HEK293 (cell line): ENCODE results near the gene LPAR2.

Experiments
- CTCF ChIA-PET: fragments of 350-600 bp; formaldehyde crosslinking; extraction: SDS; loops from one replicate; lab custom pipeline; 2021; ENCODE audit warnings: antibody characterized with exemption; lab: Yijun Ruan, JAX
- POLR2A ChIA-PET: fragments of 300-600 bp; formaldehyde crosslinking; extraction: SDS; loops from one replicate; lab custom pipeline; 2020; ENCODE audit warnings: antibody characterized with exemption, inconsistent platforms; lab: Yijun Ruan, JAX
- H3K27ac ChIP-seq: fragments of 200-500 bp; sonication (Bioruptor generic); 2 replicates; pipeline ENCODE4 v1.5.1; 2014; ENCODE audit warnings: low read depth, low read length, control low read depth, inconsistent platforms; ENCODE audit errors: extremely low read depth
- H3K36me3 ChIP-seq, 2 experiments: fragments of 200-500 bp in 1 of 2; sonication (Bioruptor generic) in 1 of 2; 1 replicate in 1 of 2; 2 replicates in 1 of 2; pipeline ENCODE4 v1.5.1; 2014 to 2017; ENCODE audit warnings: inconsistent platforms in 2 of 2, low read length in 2 of 2; ENCODE audit not compliant: control insufficient read depth in 2 of 2, insufficient read depth in 1 of 2
- H3K4me1 ChIP-seq: fragments of 200-500 bp; sonication (Bioruptor generic); 2 replicates; pipeline ENCODE4 v1.5.1; 2014; ENCODE audit warnings: mild to moderate bottlenecking, low read length, inconsistent platforms; ENCODE audit not compliant: control insufficient read depth, insufficient read depth
- H3K4me3 ChIP-seq: 2 replicates; pipeline ENCODE4 v1.5.1; 2011; ENCODE audit warnings: low read depth, mild to moderate bottlenecking, control low read depth, low read length, moderate library complexity
- H3K9me3 ChIP-seq: fragments of 200-500 bp; sonication (Bioruptor generic); 2 replicates; pipeline ENCODE4 v1.5.1; 2014; ENCODE audit warnings: low read depth, low read length, inconsistent platforms; ENCODE audit not compliant: control insufficient read depth, insufficient read depth
- CTCF ChIP-seq: fragments of 450-650 bp; formaldehyde crosslinking; IDR thresholded peaks from 2 replicates; pipeline ENCODE4 v1.5.1; 2016; ENCODE audit warnings: missing biosample characterization, missing genetic modification characterization
- ELK4 ChIP-seq: IDR thresholded peaks from 2 replicates; pipeline ENCODE4 v1.6.1; 2011; ENCODE audit warnings: mild to moderate bottlenecking, low read depth, low read length, borderline replicate concordance
- GFI1B ChIP-seq: fragments of 450-650 bp; formaldehyde crosslinking; IDR thresholded peaks from 2 replicates; pipeline ENCODE4 v1.5.1; 2016; ENCODE audit warnings: missing biosample characterization, missing genetic modification characterization
- PRDM1 ChIP-seq: fragments of 450-650 bp; formaldehyde crosslinking; IDR thresholded peaks from 2 replicates; pipeline ENCODE4; 2016; ENCODE audit warnings: missing biosample characterization, missing genetic modification characterization
- SALL2 ChIP-seq: fragments of 450-650 bp; formaldehyde crosslinking; IDR thresholded peaks from 2 replicates; pipeline ENCODE4 v1.5.0; 2017; ENCODE audit warnings: missing biosample characterization, mild to moderate bottlenecking, missing genetic modification characterization, borderline replicate concordance
- TCF7L2 ChIP-seq: IDR thresholded peaks from 2 replicates; pipeline ENCODE4 v1.6.1; 2011; ENCODE audit warnings: low read depth, mild to moderate bottlenecking, inconsistent platforms, low read length, moderate library complexity, borderline replicate concordance
- ZNF155 ChIP-seq: fragments of 450-650 bp; formaldehyde crosslinking; IDR thresholded peaks from 2 replicates; pipeline ENCODE4 v1.5.1; 2016; ENCODE audit warnings: missing biosample characterization, missing genetic modification characterization
- ZNF169 ChIP-seq: fragments of 450-650 bp; formaldehyde crosslinking; IDR thresholded peaks from 2 replicates; pipeline ENCODE4 v1.5.1; 2016; ENCODE audit warnings: missing biosample characterization, missing genetic modification characterization
- ZNF19 ChIP-seq: fragments of 450-650 bp; formaldehyde crosslinking; IDR thresholded peaks from 2 replicates; pipeline ENCODE4; 2016; ENCODE audit warnings: missing biosample characterization, missing genetic modification characterization, low read depth
- ZNF211 ChIP-seq: fragments of 450-650 bp; formaldehyde crosslinking; IDR thresholded peaks from 2 replicates; pipeline ENCODE4 v1.5.1; 2016; ENCODE audit warnings: low read depth, missing biosample characterization, missing genetic modification characterization
- ZNF248 ChIP-seq: fragments of 450-650 bp; formaldehyde crosslinking; IDR thresholded peaks from 2 replicates; pipeline ENCODE4 v1.5.1; 2017; ENCODE audit warnings: missing biosample characterization, missing genetic modification characterization
- ZNF266 ChIP-seq: fragments of 450-650 bp; formaldehyde crosslinking; IDR thresholded peaks from 2 replicates; pipeline ENCODE4 v1.5.1; 2016; ENCODE audit warnings: missing biosample characterization, missing genetic modification characterization, low read depth
- ZNF280C ChIP-seq: fragments of 450-650 bp; formaldehyde crosslinking; IDR thresholded peaks from 2 replicates; pipeline ENCODE4 v1.5.1; 2016; ENCODE audit warnings: missing biosample characterization, missing genetic modification characterization
- ZNF324 ChIP-seq: fragments of 450-650 bp; formaldehyde crosslinking; IDR thresholded peaks from 2 replicates; pipeline ENCODE4 v1.5.1; 2016; ENCODE audit warnings: missing biosample characterization, missing genetic modification characterization
- ZNF335 ChIP-seq: fragments of 450-650 bp; formaldehyde crosslinking; conservative IDR thresholded peaks from 2 replicates; pipeline ENCODE4 v1.5.1; 2016; ENCODE audit warnings: missing biosample characterization, missing genetic modification characterization
- ZNF549 ChIP-seq: fragments of 450-650 bp; IDR thresholded peaks from 2 replicates; pipeline ENCODE4 v1.5.1; 2018; ENCODE audit warnings: missing biosample characterization, missing genetic modification characterization, mild to moderate bottlenecking, inconsistent platforms, moderate library complexity
- ZNF560 ChIP-seq: fragments of 450-650 bp; formaldehyde crosslinking; IDR thresholded peaks from 2 replicates; pipeline ENCODE4 v1.5.1; 2017; ENCODE audit warnings: missing biosample characterization, missing genetic modification characterization, borderline replicate concordance
- ZNF596 ChIP-seq: fragments of 450-650 bp; IDR thresholded peaks from 2 replicates; pipeline ENCODE4 v1.5.0; 2018; ENCODE audit warnings: missing biosample characterization, mild to moderate bottlenecking, missing genetic modification characterization, moderate library complexity
- ZNF600 ChIP-seq: fragments of 450-650 bp; formaldehyde crosslinking; IDR thresholded peaks from 2 replicates; pipeline ENCODE4 v1.5.1; 2016; ENCODE audit warnings: missing biosample characterization, missing genetic modification characterization
- ZNF677 ChIP-seq: fragments of 450-650 bp; IDR thresholded peaks from 2 replicates; pipeline ENCODE4 v1.5.0; 2018; ENCODE audit warnings: missing biosample characterization, mild to moderate bottlenecking, missing genetic modification characterization, moderate library complexity
- ZNF701 ChIP-seq: fragments of 450-650 bp; formaldehyde crosslinking; IDR thresholded peaks from 2 replicates; pipeline ENCODE4 v1.5.1; 2016; ENCODE audit warnings: missing biosample characterization, missing genetic modification characterization
- ZNF785 ChIP-seq: fragments of 450-650 bp; formaldehyde crosslinking; IDR thresholded peaks from 2 replicates; pipeline ENCODE4 v1.5.1; 2016; ENCODE audit warnings: missing biosample characterization, missing genetic modification characterization
- TF ChIP-seq, protein P1 (sequence below): fragments of 450-650 bp; formaldehyde crosslinking; IDR thresholded peaks from 2 replicates; pipeline ENCODE4 v1.5.1; 2016; ENCODE audit warnings: missing biosample characterization, missing genetic modification characterization, low read depth
- TF ChIP-seq, protein P2 (sequence below): fragments of 450-650 bp; formaldehyde crosslinking; IDR thresholded peaks from 2 replicates; pipeline ENCODE4 v1.5.1; 2017; ENCODE audit warnings: missing biosample characterization, missing genetic modification characterization

The LPAR2 gene

DNA sequence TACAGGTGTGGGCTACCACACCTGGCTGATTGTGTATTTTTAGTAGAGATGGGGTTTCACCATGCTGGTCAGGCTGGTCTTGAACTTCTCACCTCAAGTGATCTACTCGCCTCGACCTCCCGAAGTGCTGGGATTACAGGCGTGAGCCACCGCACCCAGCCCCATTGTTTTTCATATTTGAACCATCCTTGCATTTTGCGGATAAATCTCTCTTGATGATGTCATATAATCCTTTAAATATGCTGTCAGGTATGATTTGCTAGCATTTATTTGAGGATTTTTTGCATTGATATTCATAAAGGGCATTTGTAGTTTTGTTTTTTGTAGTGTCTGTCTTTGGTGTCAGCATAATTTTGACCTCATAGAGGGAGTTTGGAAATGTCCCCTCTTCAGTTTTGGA lies 46.3 kb upstream of the LPAR2 start:
- H3K4me3 ChIP-seq: no peak overlapping the region
- H3K9me3 ChIP-seq: no peaks in the 10 kb centered on the region; the same call in 1 of the 2 replicates
- H3K27ac ChIP-seq: no peak overlapping the region
- POLR2A ChIA-PET: interaction anchor here (1.0 kb wide), 1 partner anchor 102 kb away, joined by 3 read pairs; no protein-coding TSS in a partner anchor
- H3K36me3 ChIP-seq: peaks cover 53 to 62% of the 10 kb centered on the region in 2 experiments
- no peaks in the 10 kb centered on the region for H3K4me1 ChIP-seq
- CTCF ChIA-PET: no interaction called here
- TF ChIP-seq ZNF701 (no peak), TCF7L2 (no peak), ZNF169 (no peak), ELK4 (no peak), ZNF335 (no peak), ZNF677 (tag by site-specific recombination) (no peak)
- TF ChIP-seq, protein P1, sequence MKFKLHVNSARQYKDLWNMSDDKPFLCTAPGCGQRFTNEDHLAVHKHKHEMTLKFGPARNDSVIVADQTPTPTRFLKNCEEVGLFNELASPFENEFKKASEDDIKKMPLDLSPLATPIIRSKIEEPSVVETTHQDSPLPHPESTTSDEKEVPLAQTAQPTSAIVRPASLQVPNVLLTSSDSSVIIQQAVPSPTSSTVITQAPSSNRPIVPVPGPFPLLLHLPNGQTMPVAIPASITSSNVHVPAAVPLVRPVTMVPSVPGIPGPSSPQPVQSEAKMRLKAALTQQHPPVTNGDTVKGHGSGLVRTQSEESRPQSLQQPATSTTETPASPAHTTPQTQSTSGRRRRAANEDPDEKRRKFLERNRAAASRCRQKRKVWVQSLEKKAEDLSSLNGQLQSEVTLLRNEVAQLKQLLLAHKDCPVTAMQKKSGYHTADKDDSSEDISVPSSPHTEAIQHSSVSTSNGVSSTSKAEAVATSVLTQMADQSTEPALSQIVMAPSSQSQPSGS: peak; percentile 49; the same call in 1 of the 2 replicates

GRCh38 chr19:19672816-19673215 lies 44.8 kb upstream of the LPAR2 start:
- POLR2A ChIA-PET: no interaction called here
- Histone ChIP-seq H3K9me3 (no peaks in the 10 kb centered on the region; the same call in 1 of the 2 replicates), H3K4me3 (no peak overlapping the region), H3K36me3 (peaks cover 38 to 50% of the 10 kb centered on the region in 2 experiments)
- no peak for TF ChIP-seq ZNF596 (tag by site-specific recombination)
- no peak for TF ChIP-seq ZNF600 (tag by site-specific recombination)
- TF ChIP-seq, protein P2, sequence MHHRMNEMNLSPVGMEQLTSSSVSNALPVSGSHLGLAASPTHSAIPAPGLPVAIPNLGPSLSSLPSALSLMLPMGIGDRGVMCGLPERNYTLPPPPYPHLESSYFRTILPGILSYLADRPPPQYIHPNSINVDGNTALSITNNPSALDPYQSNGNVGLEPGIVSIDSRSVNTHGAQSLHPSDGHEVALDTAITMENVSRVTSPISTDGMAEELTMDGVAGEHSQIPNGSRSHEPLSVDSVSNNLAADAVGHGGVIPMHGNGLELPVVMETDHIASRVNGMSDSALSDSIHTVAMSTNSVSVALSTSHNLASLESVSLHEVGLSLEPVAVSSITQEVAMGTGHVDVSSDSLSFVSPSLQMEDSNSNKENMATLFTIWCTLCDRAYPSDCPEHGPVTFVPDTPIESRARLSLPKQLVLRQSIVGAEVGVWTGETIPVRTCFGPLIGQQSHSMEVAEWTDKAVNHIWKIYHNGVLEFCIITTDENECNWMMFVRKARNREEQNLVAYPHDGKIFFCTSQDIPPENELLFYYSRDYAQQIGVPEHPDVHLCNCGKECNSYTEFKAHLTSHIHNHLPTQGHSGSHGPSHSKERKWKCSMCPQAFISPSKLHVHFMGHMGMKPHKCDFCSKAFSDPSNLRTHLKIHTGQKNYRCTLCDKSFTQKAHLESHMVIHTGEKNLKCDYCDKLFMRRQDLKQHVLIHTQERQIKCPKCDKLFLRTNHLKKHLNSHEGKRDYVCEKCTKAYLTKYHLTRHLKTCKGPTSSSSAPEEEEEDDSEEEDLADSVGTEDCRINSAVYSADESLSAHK (tag by site-specific recombination): no peak
- no peak for TF ChIP-seq ZNF785 (tag by site-specific recombination)
- no peak for TF ChIP-seq GFI1B (tag by site-specific recombination)
- TF ChIP-seq ZNF211 (tag by site-specific recombination): no peak
- no peak for TF ChIP-seq ZNF677 (tag by site-specific recombination)
- TF ChIP-seq, all 188 proteins: peak for 0
- CTCF ChIA-PET: interaction anchor here (0.8 kb wide), 1 partner anchor 86 kb away, joined by 5 read pairs; no protein-coding TSS in a partner anchor
- H3K4me1 ChIP-seq: no peaks in the 10 kb centered on the region
- H3K27ac ChIP-seq: no peak overlapping the region

DNA sequence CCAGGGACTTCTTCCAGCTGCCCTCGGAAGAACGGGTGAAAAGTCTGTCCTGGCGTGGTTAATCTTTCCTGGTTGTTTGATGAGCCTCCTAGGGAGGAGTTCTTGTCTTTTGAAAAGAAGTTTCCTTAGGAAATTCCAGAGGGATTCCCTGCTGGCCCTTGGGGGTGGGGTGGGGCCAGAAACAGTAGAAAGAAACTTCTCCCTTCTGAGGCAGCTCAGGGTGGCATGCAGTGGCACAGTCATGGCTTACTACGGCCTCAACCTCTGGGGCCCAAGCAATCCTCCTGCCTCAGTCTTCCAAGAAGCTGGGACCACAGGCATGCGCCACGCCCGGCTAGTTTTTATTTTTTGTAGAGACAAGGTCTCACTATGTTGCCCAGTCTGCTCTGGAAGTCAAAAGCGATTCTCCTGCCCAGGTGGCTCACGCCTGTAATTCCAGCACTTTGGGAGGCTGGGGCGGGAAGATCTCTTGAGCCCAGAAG lies 42.1 kb upstream of the LPAR2 start:
- CTCF ChIA-PET: no interaction called here
- no peaks in the 10 kb centered on the region for H3K9me3 ChIP-seq
- H3K4me1 ChIP-seq: no peaks in the 10 kb centered on the region
- no peak overlapping the region for H3K27ac ChIP-seq
- peaks cover 15 to 29% of the 10 kb centered on the region in 2 experiments; a peak in 2 of 3 replicates for H3K36me3 ChIP-seq
- H3K4me3 ChIP-seq: no peak overlapping the region
- POLR2A ChIA-PET: interaction anchor here (0.7 to 2.3 kb wide), 2 partner anchors 63 to 106 kb away, joined by 4 to 8 read pairs; partner anchors contain the start of gene ZNF14
- TF ChIP-seq ZNF266: no peak
- TF ChIP-seq ZNF248 (tag by site-specific recombination): no peak
- no peak for TF ChIP-seq ZNF560 (tag by site-specific recombination)
- no peak for TF ChIP-seq ZNF280C (tag by site-specific recombination)
- TF ChIP-seq ZNF155 (tag by site-specific recombination): no peak
- no peak for TF ChIP-seq CTCF (tag by site-specific recombination)
- TF ChIP-seq ZNF549 (tag by site-specific recombination): no peak
- TF ChIP-seq SALL2: no peak
- no peak for TF ChIP-seq ZNF324 (tag by site-specific recombination)
- TF ChIP-seq ZNF19 (tag by site-specific recombination): no peak
- no peak for TF ChIP-seq PRDM1 (tag by site-specific recombination)
